Spleen (tissue), 7 donors: ENCODE data around the gene PRKG1.

Experiments
- CTCF ChIP-seq, 11 experiments: fragments of 200-600 bp in 7 of 11; fragments of 450-650 bp in 4 of 11; sonication (generic) in 4 of 11; IDR thresholded peaks in 8 of 11; conservative IDR thresholded peaks in 3 of 11; 1 replicate in 7 of 11; 2 replicates in 4 of 11; pipeline versions ENCODE4 v1.4.0 to v1.8.0; 2016 to 2021; ENCODE audit warnings: antibody characterized with exemption in 11 of 11, inconsistent platforms in 4 of 11, mild to moderate bottlenecking in 1 of 11
- POLR2A ChIP-seq, 3 donors: fragments of 450-650 bp; IDR thresholded peaks; one replicate each; pipeline ENCODE4 v1.5.1; 2017; ENCODE audit warnings: antibody characterized with exemption in 3 of 3, mild to moderate bottlenecking in 1 of 3
- POLR2AphosphoS5 ChIP-seq, 3 donors: sonication (generic); formaldehyde crosslinking; IDR thresholded peaks; one replicate each; pipeline ENCODE4 v1.5.1; 2017; ENCODE audit warnings: antibody characterized with exemption in 3 of 3
- donor health status: DM: no; HTN: no; CAD: no; lungs with moderate emphysema.
- donor health status: DM: no; HTN: no; CAD: no.
- donor health status: DM: no; HTN: no; CAD: no.

- TF ChIP-seq CTCF (IDR thresholded peaks at IDR 0.05 in 8 of 11, conservative IDR thresholded peaks at IDR 0.05 in 3 of 11) (no peak), POLR2A (IDR thresholded peaks at IDR 0.05) (no peak), POLR2AphosphoS5 (IDR thresholded peaks at IDR 0.05) (no peak)
Observed at GRCh38 chr10:51986516-51986915, 912.2 kb downstream of the PRKG1 start.
